Glomerular endothelial cell (primary cell): ENCODE results near the gene IL20. TPM values are rescaled to one million over a fixed set of nuclear protein-coding genes. Genes with fewer than 3 reads are reported as not detected.

Source experiments
- total RNA-seq: library from RNA; depleted of rRNA; stranded (reverse); fragments of >200 nt; gene quantifications from 2 replicates; pipeline ENCODE4 v1.2.3, GENCODE V29; 2015

The IL20 gene
- total RNA-seq, 1 donor from 2014 or later: not detected

Other genes starting within 250 kb of the IL20 start
- 13.3 and 15.8 TPM in 2 replicates for gene DYRK3, start 230.1 kb upstream of the IL20 start, total RNA-seq
- gene MAPKAPK2, start 180.7 kb upstream of the IL20 start, total RNA-seq: 60.4 and 64.2 TPM in 2 replicates
- not detected in 2 replicates for gene IL19, start 94.8 kb upstream of the IL20 start, total RNA-seq
- not detected in 2 replicates for gene IL10, start 93.1 kb upstream of the IL20 start, total RNA-seq
- gene IL24, start 31.8 kb downstream of the IL20 start, total RNA-seq: not detected in 2 replicates
- 1.1 TPM in 1 of 2 replicates, not detected in the other for gene FCMR, start 56.3 kb downstream of the IL20 start, total RNA-seq
- not detected in 2 replicates for gene PIGR, start 80.8 kb downstream of the IL20 start, total RNA-seq
- not detected in 2 replicates for gene FCAMR, start 104.8 kb downstream of the IL20 start, total RNA-seq
- 0.53 TPM in 1 of 2 replicates, not detected in the other for gene C1orf116, start 167.1 kb downstream of the IL20 start, total RNA-seq
- 4.9 and 5.1 TPM in 2 replicates for gene YOD1, start 185.6 kb downstream of the IL20 start, total RNA-seq
- 1.2 and 2.8 TPM in 2 replicates for gene PFKFB2, start 187.7 kb downstream of the IL20 start, total RNA-seq
- gene C4BPB, start 223.2 kb downstream of the IL20 start, total RNA-seq: not detected in 2 replicates
- not detected in 2 replicates for gene C4BPA, start 238.6 kb downstream of the IL20 start, total RNA-seq